Breast epithelium (tissue), 3 donors: ENCODE measurements around the gene TNNT2.

Experiments used
- CTCF ChIP-seq, 3 donors: fragments of 450-650 bp; IDR thresholded peaks; one replicate each; pipeline ENCODE4 v1.5.1; 2016 to 2017; ENCODE audit warnings: antibody characterized with exemption in 3 of 3, mild to moderate bottlenecking in 3 of 3, moderate library complexity in 3 of 3
- POLR2A ChIP-seq: fragments of 450-650 bp; IDR thresholded peaks from one replicate; pipeline ENCODE4 v1.6.1; 2016; ENCODE audit warnings: antibody characterized with exemption, mild to moderate bottlenecking, moderate library complexity

DNA sequence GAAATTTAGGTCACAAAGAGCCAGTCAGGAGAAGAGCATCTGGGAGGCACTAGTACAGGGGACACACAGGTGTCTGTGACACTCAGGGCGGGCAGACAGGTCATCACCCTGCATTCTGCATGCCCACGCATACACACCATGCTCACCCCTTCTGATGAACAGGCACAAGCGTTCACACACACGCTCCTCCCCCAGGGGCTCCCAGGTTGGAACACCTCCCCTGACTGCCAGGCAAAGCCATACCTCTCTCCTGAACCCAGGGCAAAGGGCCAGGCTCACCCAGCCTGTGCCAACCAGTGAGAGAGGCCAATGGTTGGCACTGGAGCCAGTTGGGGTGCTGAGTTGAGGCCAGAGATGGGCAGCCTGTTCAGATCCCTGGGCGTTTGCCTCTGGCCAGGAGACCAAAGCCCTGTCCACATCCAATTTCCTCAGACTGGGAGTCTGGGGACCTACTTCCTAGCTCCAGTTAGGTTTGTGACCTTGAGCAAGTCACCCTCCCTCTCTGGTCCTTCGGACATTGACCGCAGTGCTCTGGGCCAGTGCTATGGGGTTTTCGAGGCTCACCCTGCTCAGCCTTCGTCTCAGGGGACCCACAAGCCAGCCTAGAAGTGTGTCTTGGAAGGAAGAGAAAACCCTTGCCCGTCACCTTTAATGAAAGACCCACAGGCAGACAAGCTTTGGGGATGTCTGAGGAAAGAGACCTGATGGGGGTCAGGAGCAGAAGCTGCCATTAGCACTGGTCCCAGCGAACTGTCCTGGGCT lies 27.4 kb upstream of the TNNT2 start:
- TF ChIP-seq CTCF (IDR thresholded peaks at IDR 0.05), result no peak
- no peak for TF ChIP-seq POLR2A
